GM21381 (cell line): ENCODE data around the gene POC1A.
"Not testable (repeated sequence)": the region's sequence is repeated elsewhere in the genome, so short reads cannot be mapped to it uniquely, and the experiment has no call there.

Experiments used
- ATAC-seq: cut with Tn5 transposase; IDR thresholded peaks from one replicate; pipeline ENCODE4 v1.9.1; 2021; ENCODE audit warnings: mild to moderate bottlenecking, moderate library complexity; ENCODE audit not compliant: unreplicated experiment

POC1A gene

DNA sequence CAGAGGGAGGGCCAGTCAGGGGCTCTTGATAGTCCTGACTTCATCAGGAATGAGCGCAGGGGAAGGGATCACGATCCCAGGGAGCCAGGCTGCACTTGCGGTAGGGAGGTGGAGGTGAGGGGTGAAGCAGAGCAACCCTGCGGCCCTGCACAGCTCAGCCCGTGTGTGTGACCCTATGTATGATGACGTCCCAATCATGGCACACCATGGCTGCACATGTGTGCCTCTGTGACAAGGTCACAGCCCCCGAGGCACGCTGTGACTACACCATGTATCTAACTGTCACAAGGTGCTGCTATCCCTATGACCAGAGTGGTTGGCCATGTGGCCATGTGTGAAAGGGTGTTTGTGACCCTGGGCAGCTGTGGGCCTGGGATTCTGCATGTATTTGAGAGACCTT lies 30.5 kb upstream of the POC1A start:
- ATAC-seq, result no peak

DNA sequence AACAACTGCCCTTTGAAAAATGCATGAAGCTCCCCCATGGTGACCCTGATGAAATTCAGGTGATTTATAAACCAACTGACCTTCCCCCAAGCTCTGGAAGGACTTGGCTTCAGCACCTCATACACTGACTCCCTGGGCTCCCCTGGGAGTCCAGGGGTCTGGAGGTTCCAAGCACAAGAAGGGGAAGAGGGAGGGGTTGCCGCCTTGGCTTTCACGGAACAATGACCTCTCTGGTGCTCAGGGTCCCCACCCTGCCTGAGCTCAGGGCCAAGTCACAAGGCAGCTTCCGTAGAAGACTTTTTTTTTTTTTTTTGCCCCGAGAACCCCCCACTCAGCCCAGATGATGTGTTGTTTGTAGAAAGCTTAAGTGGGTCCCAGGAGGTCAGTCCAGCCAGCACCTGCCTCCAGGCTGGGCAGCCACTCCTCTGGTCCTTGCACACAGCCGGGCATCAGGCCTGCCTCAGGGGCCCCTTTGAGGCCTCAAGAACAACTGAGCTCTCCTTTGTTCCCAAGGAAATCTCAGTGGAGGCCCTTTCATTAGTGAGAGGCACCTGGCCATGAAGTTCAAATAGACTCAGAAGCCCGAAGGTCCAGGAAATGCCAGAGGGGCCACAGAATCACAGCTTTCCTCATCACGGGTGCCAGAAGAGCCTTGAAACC lies 29.7 kb upstream of the POC1A start:
- no peak for ATAC-seq

DNA sequence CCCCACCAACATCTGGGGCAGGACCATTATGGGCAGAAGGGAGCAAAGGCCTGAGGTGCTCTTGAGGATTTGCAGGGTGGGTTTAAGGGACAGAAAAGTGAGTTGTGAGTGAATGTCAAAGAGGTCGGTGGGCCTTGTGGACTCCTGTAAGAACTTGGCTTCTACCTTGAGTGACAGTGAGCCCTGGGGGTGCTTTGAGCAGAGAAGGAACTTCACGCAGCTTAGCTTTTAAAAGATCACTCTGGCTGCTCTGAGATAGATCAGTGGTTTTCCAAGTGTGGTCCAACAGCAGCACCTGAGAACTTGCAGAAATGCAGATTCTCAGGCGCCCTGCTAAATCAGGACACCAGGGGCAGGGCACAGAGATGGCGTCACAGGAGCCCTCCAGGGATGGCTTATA lies 28.5 kb upstream of the POC1A start:
- ATAC-seq, result no peak

DNA sequence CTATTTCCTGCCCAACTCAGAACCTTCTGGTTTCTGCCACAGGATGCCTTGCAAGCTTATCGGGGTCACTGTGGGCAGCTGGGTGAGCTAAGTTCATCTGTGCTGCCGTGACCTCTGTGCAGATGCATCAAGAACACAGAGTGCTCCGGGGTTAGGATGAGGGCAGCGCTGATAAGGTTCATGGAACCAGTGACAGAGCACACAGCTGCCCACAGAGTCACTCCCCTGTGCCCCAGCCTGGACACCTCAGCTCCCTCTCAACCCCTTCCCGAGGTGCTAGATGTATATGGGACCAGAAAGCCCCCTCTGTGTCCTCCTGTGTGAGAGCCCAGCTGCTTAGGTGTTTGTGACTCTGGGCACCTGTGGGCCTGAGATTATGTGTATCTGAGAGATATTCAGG lies 28.0 kb upstream of the POC1A start:
- no peak for ATAC-seq

DNA sequence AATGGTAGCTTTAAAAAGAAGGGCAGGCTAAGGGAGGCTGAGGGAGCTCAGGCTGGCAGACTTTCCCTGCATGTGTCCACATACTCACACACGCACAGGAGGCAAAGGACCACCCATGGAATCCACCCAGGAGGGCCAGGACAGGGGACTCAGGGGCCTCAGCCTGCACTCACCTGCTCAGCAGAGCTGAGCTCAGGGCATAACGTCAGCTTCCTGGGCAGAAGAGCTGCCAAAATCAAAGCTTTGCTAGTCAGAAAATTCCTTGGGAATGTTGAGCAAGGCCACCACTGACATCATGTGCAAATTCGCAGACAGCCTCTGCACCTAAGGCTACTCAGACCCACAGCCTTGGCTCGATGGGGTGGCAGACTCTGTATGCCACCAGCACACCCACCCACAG lies 27.3 kb upstream of the POC1A start:
- no peak for ATAC-seq

DNA sequence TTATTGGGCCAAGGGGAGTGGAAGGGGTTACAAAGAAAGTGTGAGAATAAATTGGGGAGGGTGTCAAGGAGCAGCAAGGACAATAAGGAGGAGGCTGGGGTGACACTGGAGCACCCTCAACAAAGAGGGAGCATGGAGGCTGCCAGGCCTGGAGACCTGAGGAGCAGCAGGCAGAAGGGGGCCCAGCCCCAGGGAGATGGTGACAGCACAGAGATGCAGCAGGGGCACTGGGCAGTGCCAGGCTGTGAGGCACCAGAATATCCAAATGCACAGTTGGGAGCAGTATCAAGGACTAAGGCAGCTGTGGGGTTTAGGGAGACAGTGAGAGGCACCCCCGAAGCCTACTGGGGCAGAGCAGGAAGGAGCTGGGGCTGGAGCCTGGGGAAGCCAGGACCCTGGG lies 24.3 kb upstream of the POC1A start:
- ATAC-seq, result no peak

DNA sequence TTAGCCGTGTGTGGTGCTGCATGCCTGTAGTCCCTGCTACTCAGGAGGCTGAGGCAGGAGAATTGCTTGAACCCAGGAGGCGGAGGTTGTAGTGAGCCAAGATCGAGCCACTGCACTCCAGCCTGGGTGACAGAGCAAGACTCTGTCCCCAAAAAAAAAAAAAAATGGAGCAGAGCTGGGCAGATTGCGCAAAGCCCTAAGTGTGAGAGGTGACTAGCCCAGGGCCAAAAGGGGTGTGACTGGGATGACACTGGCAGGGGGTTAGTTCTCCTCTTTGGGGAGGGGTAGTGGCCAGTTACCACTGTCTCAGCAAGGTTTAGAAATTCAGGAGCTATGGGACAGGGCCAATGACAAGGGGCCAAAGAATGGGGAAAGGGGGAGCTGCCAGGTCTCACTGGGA lies 23.9 kb upstream of the POC1A start:
- not testable (repeated sequence) for ATAC-seq

DNA sequence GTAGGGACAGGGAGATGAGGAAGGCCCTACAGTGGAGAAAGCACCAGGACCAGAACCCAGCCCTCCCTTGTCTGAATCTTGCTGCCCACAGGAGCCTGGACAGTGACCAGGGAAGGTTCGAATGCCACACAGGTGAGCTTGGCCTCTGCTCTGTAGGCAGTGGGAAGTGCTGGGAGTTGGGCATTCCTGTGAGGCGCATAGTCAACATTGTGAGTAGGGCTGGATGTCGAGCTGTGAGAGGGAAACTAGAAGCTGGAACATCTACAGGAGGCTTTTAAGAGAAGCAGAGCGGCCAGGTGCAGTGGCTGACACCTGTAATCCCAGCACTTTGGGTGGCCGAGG lies 23.4 kb upstream of the POC1A start:
- no peak for ATAC-seq

DNA sequence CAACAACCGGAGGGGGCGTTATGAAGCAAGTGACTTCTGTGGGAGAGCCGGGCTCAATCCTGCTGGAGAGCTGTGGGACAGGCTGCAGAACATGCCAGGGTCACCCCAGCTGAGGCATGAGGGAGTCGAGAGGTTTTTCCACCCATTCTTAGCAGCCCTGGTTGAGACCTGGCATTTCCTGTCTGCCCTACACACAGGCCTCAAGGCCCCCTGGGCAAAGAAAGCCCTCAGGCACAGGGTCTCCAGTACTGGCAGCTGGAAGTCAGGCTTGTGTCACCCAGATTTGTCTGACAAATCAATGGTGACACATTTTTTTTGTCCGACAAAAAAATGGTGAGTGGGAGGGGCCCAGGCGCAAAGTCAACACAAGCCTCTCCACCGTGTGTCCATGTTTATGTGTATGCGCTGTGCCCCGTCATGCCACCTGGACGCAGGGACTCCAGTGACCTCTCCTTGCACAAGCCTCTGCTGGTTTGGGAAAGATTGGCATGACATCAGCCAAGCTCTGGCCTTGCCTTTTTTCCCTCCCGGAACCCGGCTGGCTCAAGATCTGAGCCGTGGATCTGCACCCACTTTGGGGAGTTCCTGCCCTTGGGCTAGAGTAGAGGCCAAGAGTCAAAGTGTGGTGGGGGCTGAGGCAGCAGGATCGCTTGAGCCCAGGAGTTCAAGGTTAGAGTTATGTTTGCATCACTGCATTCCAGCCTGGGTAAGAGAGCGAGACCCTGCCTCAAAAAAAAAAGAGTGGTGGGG lies 22.9 kb upstream of the POC1A start:
- no peak for ATAC-seq

DNA sequence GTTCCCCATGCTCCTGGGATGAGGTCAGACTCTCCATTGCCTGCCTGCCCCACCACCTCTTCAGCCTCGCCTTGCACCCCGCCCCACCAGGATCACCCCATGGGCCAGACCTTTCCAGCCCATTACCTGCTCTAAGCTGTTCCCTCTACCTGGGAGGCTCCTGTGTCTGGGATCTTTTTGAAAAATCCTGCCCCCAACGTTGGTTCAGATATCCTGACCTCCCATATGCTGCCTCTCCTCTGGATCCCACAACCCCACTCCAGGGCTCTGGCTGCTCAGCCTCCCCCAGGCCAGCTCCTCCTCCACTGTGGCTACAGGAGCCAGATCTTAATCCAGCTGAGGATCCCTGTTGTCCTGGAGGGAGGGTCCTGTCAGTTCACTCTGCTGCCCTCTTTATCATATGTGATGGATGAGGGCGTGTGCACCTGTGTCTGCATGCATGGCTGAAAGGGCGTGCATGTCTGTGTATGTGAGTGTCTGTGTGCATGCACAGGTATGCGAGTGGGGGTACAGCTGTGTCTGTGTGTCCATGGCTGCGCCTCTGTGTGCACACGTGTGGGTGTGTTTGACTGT lies 22.0 kb upstream of the POC1A start:
- ATAC-seq, result no peak

DNA sequence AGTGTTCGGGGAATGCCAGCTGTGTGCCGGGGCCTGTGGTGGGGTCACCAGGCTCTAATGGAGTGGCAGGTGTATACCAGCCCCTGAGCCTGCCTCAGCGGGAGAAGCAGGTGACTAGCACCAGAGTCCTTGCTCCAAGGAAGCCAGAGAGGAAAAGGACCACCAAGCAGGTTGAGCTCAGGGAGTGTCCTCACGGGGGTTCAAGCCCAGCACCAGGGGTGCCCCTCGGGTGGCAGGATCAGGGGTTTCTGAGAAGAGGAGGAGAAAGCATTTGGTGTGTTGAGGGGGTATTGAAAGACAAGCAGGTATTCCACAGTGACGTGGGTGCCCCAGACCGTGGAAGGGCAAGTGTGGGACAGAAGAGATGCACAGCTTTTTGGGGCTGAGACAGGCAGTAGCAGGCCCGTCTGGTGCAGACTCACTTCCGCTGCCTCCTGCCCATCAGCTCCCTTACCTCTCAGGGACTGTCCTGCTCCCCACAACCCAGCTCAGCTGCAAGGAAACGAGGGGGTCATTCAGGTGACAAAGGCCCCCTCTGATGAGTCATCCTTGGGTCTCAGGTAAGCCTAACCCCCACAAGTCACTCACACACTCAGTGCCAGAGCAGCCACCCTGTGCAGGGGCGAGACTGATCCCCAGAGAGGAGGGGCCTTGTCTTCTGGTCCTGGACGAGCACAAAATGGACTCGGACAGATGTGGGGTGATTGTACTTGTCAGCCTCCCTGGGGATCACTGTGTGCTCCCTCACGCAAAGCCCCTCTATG lies 21.4 kb upstream of the POC1A start:
- no peak for ATAC-seq

DNA sequence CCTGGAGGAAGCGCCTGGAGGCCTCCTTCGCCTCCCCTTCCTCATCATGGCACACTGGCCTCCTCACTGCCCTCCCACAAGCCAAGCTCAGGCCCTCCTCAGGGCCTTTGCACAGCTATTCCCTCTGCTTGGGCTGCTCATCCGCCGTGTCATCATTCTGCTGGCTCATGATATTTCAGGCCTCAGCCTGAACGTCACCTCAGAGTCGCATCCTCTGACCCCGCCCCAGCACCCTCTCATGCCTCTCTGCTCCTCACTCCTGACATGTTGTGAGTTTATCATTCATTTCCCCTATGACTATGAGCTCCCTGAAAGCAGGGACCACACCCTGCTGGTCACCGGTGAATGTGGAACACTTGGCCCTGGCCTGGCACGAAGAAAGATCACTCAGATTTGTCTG lies 20.7 kb upstream of the POC1A start:
- ATAC-seq, result no peak

DNA sequence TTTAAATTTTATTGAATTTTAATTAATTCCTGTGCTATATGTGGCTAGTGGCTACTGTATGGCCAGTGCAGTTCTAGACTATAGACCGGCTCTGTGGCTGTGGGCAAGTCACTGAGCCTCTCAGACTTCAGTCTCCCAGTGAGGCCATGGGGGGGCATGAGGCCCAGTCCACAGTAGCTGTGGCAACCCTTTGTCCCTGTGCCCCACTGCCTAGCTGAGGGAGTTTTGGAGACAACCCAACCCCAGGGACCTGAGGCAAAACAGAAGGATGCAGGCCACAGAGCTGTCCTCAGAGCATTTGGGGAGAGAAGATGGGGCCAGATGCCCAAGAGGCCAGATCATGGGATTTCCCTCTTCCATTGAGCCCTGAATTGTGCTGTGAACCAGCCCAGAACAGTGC lies 18.9 kb upstream of the POC1A start:
- no peak for ATAC-seq

DNA sequence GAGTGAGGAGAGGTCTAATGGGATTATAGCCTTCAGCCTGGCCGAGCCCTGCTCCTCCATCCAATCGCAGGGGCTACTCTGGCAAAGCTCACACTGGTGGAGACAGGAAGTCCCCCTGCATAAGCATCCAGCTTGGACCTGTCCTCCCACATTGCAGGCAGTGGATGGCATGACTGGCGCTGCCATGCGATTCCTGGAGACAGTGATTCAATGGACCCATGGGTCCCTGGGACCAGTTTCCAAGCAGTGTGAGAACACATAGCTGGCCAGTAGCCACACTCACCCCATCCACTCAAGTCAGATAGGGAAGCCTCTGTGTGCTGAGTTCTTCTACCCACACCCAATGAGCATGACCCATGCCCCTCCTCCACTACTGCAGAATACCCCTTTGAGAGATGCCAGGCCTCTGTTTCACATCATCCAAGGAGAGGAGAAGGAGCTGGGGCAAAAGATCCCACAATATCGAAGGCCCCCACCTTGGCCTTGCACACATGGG lies 18.1 kb upstream of the POC1A start:
- no peak for ATAC-seq

DNA sequence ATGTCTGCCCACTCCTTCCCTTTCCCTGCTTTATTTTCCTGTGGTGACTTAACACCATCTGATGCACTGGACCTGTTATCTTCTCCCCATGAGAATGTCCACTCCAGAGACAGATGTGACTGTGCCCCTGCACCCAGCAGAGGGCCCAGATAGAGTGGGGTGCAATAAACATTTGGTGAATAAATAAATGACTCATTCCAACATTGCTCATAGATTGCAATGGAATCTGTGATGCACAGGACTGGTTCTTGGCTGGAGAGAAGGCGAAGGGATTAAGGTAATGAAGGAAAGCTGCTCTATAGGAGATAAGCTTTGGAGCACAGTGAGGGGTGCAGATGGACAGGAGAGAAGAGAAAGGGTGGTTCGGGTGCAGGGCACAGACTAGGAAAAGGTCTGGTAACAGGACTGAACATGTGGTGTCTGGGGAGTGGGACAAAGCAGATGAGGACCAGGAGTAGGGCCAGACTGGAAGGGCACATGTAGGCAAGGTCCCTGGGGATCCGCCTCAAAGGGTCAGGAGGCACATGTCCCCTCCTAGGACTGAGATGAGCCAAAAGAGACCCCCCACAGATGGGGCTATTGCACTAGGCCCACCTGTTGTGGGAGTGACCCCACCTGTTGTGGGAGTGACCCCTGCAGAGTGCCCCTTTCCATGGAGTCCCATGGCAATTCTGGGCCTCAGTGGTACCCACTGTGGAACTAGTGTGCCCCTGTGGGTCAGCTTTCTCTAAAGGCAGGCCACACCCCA lies 17.5 kb upstream of the POC1A start:
- ATAC-seq, result no peak

DNA sequence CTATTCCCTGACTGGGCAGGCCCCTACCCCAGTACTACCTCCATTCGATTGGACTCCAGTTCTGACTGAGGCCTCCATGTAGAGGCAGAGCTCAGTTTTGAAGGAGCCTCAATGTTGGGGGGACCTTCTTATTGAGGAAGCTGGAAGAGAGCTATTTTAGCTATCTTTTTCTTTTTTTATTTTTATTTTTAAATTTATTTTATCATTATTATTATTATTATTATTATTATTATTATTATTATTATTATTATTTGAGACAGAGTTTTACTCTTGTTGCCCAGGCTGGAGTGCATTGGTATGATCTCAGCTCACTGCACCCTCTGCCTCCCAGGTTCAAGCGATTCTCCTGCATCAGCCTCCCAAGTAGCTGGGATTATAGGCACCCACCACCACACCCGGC lies 16.0 kb upstream of the POC1A start:
- ATAC-seq, result not testable (repeated sequence)

DNA sequence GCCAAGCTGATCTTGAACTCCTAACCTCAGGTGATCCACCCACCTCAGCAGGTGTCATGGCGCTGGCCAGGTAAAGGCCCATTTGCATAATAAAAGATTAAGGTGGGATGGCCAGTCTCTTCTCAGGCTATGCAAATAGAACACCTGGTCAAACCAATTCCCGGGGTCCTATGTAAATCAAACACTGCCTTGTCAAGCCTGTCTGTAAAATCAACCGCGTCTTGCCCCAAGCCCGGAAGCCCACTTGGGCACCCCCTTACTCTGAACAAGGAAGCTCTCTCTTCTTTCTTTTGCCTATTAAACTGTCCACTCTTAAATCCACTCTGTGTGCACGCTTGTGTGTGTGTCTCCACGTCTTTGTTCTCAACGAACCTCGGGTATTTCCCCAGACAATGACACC lies 13.0 kb upstream of the POC1A start:
- no peak for ATAC-seq

DNA sequence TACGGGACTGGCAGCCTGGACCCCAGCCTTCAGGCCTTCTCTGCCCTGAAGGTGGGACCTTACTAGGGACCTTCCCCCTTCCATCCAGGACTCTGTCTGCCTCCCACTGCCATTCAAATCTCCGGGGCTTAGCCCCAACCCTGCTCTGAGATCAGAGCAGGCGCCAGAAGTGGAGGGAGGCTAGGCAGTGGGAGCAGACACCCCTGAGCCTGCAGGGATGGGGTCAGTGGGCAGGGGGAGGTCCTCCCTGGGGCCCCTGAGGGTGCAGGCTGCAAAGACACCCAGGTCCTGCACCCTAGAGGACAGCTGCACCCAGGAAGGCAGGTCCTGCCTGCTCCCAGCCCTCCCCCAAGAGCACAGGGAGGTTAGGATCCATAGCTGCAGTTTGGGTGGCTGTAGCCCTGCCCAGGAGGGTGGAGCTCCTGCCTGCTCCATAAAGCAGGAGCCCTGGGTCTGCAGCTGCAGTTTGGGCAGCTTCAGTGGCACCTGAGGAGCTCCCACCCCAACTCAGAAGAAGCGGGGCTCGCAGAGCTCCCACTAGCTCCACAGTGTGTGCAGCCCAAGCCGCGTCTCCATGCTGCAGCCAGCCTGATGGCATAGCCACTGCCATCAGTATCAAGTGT lies 8.1 kb upstream of the POC1A start:
- no peak for ATAC-seq

DNA sequence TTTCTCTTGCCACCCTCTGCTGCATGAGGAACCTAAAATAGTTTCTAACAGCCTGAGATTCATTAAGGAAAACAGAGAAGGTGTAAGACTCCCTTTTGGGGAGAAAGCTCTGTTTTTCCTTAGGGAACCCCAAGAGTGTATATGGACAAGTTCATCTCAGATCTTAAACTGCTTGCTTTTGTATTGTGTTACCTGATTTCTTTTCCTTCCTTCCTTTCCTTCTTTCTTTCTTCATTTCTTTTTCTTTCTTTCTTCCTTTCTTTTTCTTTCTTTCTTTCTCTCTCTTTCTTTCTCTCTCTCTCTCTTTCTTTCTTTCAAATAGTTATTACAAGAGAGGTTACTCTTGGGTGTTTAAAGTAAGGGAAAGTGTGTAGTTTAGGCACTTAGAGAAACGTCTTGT lies 5.3 kb upstream of the POC1A start:
- no peak for ATAC-seq

DNA sequence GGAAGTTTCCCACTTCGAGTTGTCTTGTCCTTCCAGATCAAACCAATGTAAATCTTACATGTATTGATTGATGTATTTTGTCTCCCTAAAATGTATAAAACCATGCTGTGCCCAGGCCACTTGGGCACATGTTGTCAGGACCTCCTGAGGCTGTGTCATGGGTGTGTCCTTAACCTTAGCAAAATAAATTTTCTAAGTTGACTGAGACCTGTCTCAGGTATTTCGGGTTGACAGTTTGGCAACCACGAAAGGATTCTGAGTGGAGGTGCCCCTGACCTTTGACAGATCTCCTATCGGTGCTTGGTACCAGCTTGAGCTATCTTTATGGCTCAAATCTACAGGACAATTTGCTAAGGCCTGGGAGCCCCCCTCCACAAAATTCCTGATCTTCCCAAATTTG lies 1.7 kb upstream of the POC1A start:
- no peak for ATAC-seq
